Panc1 (cell line): ENCODE measurements around the gene MRRF. TPM values are rescaled to one million over a fixed set of nuclear protein-coding genes. Genes with fewer than 3 reads are reported as not detected.

Experiments used
- ATAC-seq: fragments of 200-7000 bp; cut with Tn5 transposase; 2 replicates; pipeline ENCODE4 v1.9.1; 2020; ENCODE audit warnings: mild to moderate bottlenecking, moderate library complexity
- BruUV-seq: library from RNA; stranded (reverse); fragments of 400-500 nt; replicated peaks from 2 replicates; lab custom pipeline; 2021; lab: Mats Ljungman, UMichigan
- CTCF ChIA-PET: fragments of 300-600 bp; sonication (Branson Sonifier 250); formaldehyde crosslinking; loops from one replicate; lab custom pipeline; 2022; ENCODE audit warnings: antibody characterized with exemption; lab: Charles Lee
- POLR2A ChIA-PET: fragments of 300-600 bp; sonication (Branson Sonifier 250); formaldehyde crosslinking; loops from one replicate; lab custom pipeline; 2022; ENCODE audit warnings: antibody characterized with exemption; lab: Charles Lee
- DNase-seq: peaks from one replicate; pipeline ENCODE4 v3.0.0-alpha.2; 2010; ENCODE audit warnings: low read depth, low spot score
- H3K27ac ChIP-seq: 2 replicates; pipeline ENCODE4 v1.5.1; 2011; ENCODE audit warnings: mild to moderate bottlenecking, low read length, inconsistent platforms
- H3K27me3 ChIP-seq: fragments of 200-500 bp; sonication (Bioruptor generic); 2 replicates; pipeline ENCODE4 v1.6.0; 2014; ENCODE audit warnings: low read length, inconsistent platforms; ENCODE audit not compliant: control insufficient read depth, insufficient read depth
- H3K36me3 ChIP-seq: fragments of 200-500 bp; sonication (Bioruptor generic); 2 replicates; pipeline ENCODE4 v1.5.1; 2014; ENCODE audit warnings: inconsistent platforms, mild to moderate bottlenecking, low read length, moderate library complexity; ENCODE audit not compliant: control insufficient read depth, insufficient read depth
- H3K4me1 ChIP-seq: 2 replicates; pipeline ENCODE4 v1.5.1; 2011; ENCODE audit warnings: inconsistent platforms, mild to moderate bottlenecking, low read length, moderate library complexity; ENCODE audit not compliant: control insufficient read depth, insufficient read depth
- H3K4me3 ChIP-seq, 2 experiments: 2 replicates each; pipeline ENCODE4 v1.5.1; 2011 to 2012; ENCODE audit warnings: low read depth in 2 of 2, low read length in 2 of 2, mild to moderate bottlenecking in 2 of 2, inconsistent platforms in 1 of 2, moderate library complexity in 1 of 2
- H3K9me3 ChIP-seq: fragments of 200-500 bp; sonication (Bioruptor generic); 2 replicates; pipeline ENCODE4 v1.5.1; 2014; ENCODE audit warnings: low read depth, mild to moderate bottlenecking, inconsistent platforms, low read length, moderate library complexity; ENCODE audit not compliant: control insufficient read depth, insufficient read depth
- CTCF ChIP-seq: fragments of 450-650 bp; IDR thresholded peaks from 2 replicates; pipeline ENCODE4 v1.5.1; 2017; ENCODE audit warnings: mild to moderate bottlenecking
- POLR2AphosphoS5 ChIP-seq: IDR thresholded peaks from 2 replicates; pipeline ENCODE4 v1.6.1; 2012; ENCODE audit warnings: mild to moderate bottlenecking, low read depth, low read length, moderate library complexity
- REST ChIP-seq, 2 experiments: IDR thresholded peaks; 2 replicates each; pipeline ENCODE4 v1.6.1; 2011 to 2012; ENCODE audit warnings: low read depth in 2 of 2, control low read depth in 1 of 2, low read length in 1 of 2, mild to moderate bottlenecking in 1 of 2, moderate library complexity in 1 of 2; ENCODE audit not compliant: insufficient read depth in 1 of 2
- SIN3A ChIP-seq: IDR thresholded peaks from 2 replicates; pipeline ENCODE4 v1.6.1; 2012; ENCODE audit warnings: low read depth, mild to moderate bottlenecking, low read length, moderate library complexity, borderline replicate concordance; ENCODE audit not compliant: insufficient read depth
- TCF7L2 ChIP-seq: IDR thresholded peaks from 2 replicates; pipeline ENCODE4 v1.6.1; 2011; ENCODE audit warnings: mild to moderate bottlenecking, low read depth, low read length, inconsistent platforms
- in situ Hi-C: cut with HindIII; loops from 2 replicates; pipeline ENCODE4 v1.10.0; 2016; ENCODE audit warnings: low sequenced_read_pairs, low pct_unique_long_range_greater_than_20kb
- intact Hi-C: fragments of 100-400 bp; cut with micrococcal nuclease; formaldehyde crosslinking; loops from one replicate; pipeline ENCODE4 v1.10.0; 2022; ENCODE audit not compliant: unreplicated experiment
- total RNA-seq: library from RNA; stranded (reverse); gene quantifications from one replicate; pipeline ENCODE4 v1.2.1, GENCODE V29; 2021; ENCODE audit not compliant: unreplicated experiment

MRRF gene
- total RNA-seq, 1 experiment from 2014 or later = 28.4 TPM

GRCh38 chr9:122291458-122291857, 26.8 kb downstream of the MRRF start:
- Histone ChIP-seq H3K27ac (no peak overlapping the region), H3K4me3 (no peak overlapping the region), H3K9me3 (no peaks in the 10 kb centered on the region), H3K36me3 (peaks cover 13% of the 10 kb centered on the region), H3K27me3 (no peaks in the 10 kb centered on the region), H3K4me1 (no peaks in the 10 kb centered on the region)
- in situ Hi-C loops = no loop called here
- no TSS peak for BruUV-seq
- CTCF ChIA-PET = no interaction called here
- DNase-seq = no peak
- no peak for ATAC-seq
- POLR2A ChIA-PET = interaction anchor here (0.5 kb wide), 1 partner anchor 526 kb away, joined by 7 read pairs; no protein-coding TSS in a partner anchor
- intact Hi-C loops = no loop called here
- no peak for TF ChIP-seq POLR2AphosphoS5
- TF ChIP-seq CTCF = no peak
- TF ChIP-seq REST (IDR thresholded peaks at IDR 0.05; ENCODE audit: insufficient read depth in 1 of 2, low read depth in 2 of 2, low read length in 1 of 2) = no peak
- no peak for TF ChIP-seq TCF7L2
- TF ChIP-seq SIN3A = no peak

GRCh38 chr9:122294531-122294930, 29.8 kb downstream of the MRRF start:
- Histone ChIP-seq H3K4me3 (no peak overlapping the region), H3K27ac (no peak overlapping the region), H3K27me3 (no peaks in the 10 kb centered on the region), H3K9me3 (no peaks in the 10 kb centered on the region), H3K4me1 (no peaks in the 10 kb centered on the region), H3K36me3 (peaks cover 11% of the 10 kb centered on the region)
- in situ Hi-C loops (no loop called here), intact Hi-C loops (no loop called here)
- ATAC-seq = no peak
- BruUV-seq = no TSS peak
- ChIA-PET CTCF (no interaction called here), POLR2A (no interaction called here)
- no peak for TF ChIP-seq CTCF
- no peak for TF ChIP-seq TCF7L2
- no peak for TF ChIP-seq POLR2AphosphoS5
- no peak for TF ChIP-seq REST (IDR thresholded peaks at IDR 0.05; ENCODE audit: insufficient read depth in 1 of 2, low read depth in 2 of 2, low read length in 1 of 2)
- TF ChIP-seq SIN3A = no peak
- DNase-seq = no peak
